ENCODE measurements around the gene OPN4.

- TF ChIP-seq CTCF (IDR thresholded peaks at IDR 0.05; ENCODE audit: poor library complexity) = no peak
- TF ChIP-seq EZH2 (IDR thresholded peaks at IDR 0.05; ENCODE audit: borderline replicate concordance) = no peak
Observed at GRCh38 chr10:86654411-86655172, at the start of gene OPN4.
